HG03097 (cell line): ENCODE data around the gene BICDL1.

Experiments used
- ATAC-seq: cut with Tn5 transposase; IDR thresholded peaks from one replicate; pipeline ENCODE4 v1.9.1; 2021; ENCODE audit not compliant: unreplicated experiment, low FRiP score

Gene BICDL1

DNA sequence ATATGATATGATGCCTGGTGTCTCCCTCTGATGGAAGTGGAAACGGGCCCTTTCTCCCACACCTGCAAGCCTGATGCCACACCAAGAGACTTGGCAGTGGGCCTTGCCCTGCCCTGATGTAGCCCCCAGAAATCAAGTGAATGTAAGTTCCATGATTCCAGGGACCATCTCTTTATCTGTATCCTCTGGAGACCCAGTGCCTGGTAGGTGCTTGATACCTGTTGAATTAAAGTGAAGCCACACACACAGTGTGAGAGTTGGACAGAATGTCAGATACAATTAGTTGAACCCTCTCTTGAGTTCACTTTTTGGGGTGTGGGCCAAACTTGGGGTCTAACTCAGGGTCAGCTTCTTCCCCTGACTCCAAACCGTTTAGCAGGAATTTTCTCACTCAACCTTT lies 132.3 kb downstream of the BICDL1 start:
- no peak for ATAC-seq

DNA sequence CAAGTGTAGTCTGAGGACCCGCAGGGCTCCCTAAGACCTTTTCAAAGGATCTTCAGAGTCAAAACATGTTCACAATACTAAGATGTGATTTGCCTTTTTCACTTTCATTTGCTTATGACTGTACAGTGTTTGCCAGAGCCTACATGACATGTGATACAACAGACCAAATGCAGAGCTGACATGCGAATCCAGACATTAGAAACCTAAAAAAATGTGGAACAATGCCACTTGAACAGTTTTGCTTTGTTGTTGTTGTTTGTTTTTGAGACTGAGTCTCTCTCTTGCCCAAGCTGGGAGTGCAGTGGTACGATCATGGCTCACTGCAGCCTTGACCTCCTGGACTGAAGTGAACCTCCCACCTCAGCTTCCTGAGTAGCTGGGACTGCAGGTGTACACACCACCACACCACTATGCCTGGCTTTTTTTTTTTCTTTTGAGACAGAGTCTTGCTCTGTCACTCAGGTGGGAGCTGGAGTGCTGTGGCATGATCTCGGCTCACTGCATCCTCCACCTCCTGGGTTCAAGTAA lies 132.8 kb downstream of the BICDL1 start:
- ATAC-seq: peak; percentile 27

DNA sequence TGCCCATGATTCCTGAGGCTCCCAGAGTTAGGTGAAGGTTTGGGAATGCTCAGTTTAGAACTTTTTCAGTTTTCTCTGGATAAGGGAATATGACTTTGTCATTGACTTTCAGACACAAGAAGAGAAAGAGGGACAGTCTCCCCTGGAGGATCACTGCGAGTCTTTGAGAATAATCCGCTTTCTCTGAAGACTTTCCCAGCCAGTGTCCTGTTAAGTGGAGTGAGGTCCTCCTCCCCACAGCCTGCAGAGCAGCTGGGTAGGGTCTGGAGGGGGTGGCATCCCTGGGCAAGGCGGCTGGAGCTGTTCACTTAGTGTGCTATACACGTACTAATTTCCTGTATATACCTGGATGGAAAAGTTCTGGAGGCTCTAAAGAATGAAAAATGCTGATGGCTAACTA lies 136.0 kb downstream of the BICDL1 start:
- ATAC-seq: no peak

DNA sequence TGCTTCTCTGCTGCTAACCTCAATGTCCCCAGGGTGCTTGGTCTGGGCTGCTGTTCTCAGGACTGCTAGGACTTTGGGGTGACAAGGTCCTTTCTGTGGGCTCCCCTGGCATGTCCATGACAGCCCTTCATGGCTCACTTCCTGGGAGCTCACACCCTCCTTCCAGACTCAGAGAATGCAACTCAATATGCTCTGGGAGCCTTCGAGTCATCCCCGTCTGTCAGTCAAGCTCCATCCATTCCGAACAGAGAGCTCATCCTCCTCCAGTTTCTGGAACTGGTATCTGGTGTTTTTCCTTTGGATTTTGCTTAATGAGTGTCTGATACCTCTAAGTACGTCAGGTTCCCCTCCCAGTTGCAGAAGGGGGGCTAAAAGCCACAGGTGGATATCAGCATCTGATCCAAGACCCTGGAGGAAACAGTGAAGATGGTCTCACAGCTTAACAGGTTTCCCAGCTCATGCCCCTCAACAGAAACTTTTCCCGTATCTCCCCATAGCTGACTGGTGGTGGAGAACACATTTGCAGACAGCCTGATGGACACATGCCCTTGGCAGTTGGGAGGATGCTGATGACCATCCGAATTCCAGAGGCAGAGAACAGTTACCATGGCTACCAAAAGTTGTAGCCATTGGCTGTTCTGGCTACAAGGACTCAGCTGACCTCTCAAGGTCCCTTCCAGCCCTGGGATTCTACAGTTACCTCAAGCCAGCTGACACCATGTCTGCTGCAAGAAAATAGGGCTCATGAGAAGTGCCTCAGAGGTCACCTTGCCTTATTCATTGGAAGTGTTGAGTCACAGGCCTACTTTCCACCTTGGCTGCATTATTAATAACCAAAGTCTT lies 137.0 kb downstream of the BICDL1 start:
- no peak for ATAC-seq

DNA sequence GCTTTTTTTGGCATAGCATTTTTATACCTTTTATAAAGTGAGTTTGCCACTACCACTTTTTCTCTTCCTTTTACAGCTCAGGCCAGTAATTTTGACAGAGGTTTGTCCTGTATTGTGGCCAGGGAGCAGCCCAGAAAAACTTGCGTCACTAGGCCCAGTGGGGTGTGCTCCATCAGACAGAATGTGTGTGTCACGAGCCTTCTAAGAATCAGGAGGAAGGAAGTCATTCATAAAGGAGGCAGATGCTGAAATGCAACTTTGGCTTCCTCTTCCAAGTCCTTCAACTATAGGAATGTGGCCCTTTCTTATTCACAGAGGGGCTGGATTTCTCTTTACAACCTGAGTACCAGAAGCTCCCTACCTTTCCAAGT lies 137.6 kb downstream of the BICDL1 start:
- ATAC-seq: no peak

DNA sequence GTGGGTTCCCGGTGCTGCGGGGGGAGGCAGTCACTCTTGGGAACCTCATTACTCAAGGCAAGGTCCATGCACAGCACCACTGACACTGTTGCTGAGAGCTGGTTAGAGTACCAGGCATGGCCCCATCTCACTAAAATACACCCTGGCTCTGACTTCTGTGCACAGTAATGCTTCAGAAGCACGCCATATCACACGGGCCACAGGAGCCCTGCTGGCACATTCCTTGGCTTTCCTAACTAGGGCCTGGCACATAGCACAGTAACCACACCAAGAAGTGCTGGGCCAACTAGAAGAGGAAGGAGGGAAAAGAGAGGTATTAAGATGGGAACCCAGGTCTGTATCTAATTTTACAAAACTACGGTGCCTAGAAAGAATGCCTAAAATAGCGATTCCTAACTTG lies 141.0 kb downstream of the BICDL1 start:
- ATAC-seq: no peak

DNA sequence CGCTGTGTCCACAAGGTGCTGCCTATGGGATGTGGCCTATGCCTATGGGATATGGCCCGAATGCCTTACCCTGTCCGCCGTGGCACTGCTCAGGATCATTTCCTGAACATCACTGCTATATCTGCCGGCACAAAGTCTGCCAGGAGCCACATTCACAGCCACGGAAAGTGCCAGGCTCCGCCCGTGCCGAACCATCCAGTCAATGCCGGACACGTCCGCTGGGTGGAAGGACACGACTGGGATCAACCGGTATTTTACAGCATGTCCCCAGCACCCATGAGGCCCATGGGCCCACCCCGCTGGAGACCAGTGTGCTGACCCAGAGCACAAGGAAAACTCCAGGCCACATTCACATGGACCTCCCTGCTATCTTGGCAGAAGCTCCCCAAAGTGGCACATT lies 142.1 kb downstream of the BICDL1 start:
- no peak for ATAC-seq

DNA sequence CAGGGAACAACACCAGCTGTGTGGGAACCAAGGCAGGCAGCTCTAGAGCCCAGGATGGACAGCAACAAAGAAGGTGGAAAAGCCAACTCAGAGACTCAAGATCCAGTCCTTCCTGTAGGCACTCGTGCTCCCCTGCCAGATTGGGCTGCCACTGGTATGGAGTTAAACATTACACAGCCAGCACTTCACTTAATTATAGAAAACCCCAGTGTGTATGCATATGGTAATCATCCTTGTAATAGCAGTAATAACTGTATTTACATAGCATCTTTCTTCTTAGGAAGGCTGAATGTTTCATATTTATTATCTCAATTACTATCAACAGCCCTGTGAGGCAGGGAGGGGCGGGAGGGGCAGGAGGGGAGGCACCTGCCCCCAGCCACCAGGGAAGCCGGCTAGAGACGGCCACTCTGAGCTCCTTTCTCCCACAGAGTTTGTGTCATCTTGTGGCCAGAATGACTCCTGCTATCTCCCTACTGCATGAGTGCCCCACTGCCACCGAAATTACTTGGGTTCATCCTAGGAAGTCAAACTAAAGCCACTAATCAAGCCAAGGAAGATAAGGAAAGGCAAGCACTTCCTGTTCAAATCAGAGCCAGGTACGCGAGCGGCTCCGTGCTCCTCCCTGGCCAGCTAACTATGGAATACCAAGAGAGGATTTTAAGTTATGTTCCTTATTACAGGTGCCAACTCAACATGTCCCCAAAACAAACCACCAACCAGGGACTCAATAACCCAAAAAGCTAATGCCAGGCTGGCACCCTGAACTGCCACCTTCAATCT lies 143.2 kb downstream of the BICDL1 start:
- no peak for ATAC-seq

DNA sequence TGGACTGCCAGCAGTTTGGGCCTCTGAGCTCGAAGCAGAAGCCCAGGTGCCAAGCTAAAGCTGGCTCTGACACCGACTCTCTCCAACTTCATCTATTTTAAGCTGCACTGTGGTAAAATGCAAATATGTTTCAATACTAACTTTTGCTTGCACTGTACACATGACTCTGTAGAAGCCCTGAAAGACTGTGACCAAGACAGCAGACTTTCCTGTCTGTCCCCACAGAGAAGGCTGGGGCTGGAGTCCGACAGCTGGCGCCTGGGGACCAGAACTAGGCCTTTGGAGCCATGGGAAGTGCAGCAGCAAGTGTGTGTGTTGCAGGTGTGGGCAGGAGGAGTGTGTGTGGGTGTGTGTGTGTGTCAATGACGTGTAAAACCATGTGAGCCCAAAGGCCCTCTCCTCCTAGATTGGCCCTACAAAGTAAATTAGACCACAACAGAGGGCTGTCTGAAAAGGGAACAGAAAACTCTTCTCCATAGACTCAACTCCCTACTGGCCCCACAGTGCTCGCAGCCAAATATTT lies 143.9 kb downstream of the BICDL1 start:
- ATAC-seq: peak; percentile 77

DNA sequence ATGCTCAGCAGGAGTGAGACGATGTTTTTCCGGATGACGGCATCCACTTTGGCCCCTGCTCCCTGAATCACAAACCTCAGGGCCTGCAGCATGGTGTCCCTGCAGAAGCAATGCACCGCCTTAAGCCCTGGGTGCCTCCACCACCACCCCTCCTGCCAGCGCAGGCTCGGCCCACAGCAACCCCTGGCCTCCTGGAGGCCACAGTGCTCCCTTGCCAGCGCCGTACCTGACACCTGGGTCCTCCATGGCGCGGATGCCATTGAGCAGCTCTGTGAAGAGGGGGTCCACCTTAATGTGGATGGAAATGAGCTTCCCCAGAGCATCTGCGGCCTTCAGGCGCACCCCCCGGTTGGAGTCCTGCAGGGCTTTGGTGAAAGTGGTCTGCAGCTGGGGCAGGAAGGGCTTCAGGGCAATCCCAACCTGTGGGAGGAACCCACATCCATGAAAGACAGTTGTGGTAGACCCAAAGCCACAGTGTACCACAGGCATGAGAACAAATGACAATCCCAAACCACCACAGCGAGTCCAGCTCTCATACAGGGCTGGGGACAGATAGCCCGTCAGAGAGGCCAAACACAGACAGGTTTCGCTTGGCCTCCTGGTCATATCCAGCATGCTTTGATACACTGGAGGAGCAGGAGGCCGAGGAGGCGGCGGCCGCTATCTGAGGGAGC lies 145.4 kb downstream of the BICDL1 start:
- ATAC-seq: no peak

DNA sequence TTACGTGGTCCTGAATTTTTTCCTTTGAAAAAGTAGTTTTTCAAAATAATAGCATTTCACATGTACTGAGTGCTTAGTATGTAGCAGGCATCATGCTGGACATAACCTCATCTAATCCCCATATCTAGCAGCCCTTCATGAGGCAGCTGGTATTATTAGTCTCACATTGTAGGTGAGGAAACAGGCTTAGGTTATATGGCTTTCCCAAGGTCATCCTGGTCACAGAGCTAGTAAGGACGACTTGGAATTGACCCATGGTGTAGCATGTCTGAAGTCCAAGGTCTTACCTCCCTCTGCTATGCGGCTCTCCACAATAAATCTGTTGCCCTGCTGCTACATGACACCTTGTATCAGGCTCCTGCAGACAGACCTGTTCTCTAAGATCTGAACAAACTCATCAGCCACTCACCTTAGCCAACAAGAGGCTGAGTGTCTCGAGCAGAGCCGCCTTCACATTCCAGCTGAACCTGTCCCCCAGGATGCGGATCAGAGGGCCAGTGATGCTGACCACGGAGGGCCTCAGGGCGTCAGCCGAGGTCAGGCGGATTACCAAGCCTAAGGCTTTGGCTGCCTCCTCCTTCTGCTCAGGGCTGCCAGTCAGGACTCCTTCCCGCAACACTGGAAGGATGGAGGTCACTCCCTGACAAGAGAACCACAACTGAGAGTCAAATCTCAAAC lies 147.2 kb downstream of the BICDL1 start:
- ATAC-seq: no peak

DNA sequence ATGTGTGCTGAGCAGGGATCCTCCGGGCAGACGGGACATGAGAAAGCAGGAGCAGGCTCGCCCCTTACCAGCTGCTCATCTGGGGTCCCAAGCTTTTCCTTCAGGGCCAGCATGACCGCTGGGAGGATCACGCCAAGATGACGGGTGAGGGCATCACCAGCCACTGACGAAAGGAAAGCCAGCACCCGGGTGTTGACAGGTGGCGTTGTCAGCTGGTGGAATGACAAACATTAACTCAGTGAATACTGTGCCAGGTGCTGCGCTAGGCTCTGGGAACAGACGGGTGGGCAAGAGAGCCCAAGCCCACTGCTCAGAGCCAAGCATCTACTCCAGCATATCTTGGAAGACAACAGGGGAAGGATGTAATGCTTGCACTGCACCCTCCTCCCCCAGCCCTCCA lies 148.8 kb downstream of the BICDL1 start:
- ATAC-seq: no peak

DNA sequence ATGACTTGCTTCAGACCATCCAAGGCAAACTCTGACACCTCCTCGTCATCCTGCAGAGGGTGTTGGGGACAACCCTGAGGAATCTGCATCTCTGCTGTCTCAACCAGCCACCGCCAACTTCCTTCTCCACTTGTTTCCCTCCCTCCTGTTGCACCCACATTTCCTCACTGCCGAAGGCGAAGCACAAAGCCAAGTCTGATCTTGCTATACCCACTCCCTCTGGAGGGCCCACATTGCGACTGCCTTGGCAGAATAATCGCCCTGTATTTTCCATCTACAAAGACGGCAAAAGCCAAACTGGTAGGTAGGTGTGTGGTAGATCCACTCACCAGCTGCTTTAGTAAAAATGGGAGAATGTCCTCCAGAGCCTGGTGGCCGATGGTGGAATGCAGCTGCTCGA lies 149.3 kb downstream of the BICDL1 start:
- ATAC-seq: no peak

DNA sequence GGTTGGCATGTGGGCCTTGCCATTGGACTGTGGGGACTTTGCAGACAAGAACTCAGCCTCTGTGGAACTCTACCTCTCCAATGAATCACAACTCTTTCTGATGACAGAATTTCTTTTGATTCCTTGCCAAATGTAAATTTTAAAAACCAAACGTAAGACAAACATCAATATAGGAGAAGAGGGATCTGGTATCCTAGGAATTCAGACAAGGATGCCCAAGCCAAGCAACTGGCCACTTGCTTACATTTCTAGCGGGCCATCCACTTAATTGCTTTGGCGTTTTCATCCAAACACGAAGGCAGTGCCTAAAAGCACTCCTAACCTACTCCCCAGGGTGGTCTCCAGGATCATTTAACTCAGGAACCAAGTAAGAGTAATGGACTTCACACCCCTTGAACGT lies 150.9 kb downstream of the BICDL1 start:
- ATAC-seq: no peak

DNA sequence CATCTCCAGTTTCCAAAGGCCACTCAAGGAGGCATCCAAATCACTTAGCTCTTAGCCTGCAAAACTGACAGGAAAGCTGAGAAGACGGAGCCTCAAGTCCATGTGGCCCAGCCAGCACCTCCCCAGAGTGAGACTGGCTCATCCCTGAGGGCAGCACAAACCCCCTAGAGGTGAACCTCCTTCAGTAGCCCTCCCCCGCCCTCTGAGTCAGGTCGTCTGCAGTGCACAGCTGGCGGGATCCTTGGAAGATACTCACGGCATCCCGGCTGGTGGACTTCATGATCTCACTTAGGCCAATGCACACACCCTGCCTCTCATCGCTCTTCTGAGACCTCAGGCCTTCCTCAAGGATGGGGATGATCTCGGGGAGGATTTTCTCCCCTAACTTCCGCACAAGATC lies 151.6 kb downstream of the BICDL1 start:
- ATAC-seq: no peak

DNA sequence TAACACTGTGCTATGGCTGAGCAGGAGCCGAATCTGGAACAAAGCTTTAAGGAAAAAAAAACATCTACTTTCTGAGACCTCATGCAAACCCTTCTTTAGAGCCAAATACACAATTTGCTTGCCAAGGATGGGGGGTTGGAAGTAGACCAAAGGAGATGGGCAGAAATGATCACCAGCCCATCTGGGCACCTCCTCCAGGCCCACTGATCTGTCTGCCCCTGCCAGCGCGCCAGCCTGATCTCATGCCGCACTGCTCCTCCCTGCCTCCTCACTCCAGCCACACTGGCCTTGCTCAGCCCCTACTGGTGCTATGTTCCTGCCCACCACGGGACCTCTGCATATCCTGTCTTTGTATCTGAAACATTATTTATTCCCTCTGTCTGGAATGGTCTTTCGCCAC lies 152.3 kb downstream of the BICDL1 start:
- no peak for ATAC-seq

DNA sequence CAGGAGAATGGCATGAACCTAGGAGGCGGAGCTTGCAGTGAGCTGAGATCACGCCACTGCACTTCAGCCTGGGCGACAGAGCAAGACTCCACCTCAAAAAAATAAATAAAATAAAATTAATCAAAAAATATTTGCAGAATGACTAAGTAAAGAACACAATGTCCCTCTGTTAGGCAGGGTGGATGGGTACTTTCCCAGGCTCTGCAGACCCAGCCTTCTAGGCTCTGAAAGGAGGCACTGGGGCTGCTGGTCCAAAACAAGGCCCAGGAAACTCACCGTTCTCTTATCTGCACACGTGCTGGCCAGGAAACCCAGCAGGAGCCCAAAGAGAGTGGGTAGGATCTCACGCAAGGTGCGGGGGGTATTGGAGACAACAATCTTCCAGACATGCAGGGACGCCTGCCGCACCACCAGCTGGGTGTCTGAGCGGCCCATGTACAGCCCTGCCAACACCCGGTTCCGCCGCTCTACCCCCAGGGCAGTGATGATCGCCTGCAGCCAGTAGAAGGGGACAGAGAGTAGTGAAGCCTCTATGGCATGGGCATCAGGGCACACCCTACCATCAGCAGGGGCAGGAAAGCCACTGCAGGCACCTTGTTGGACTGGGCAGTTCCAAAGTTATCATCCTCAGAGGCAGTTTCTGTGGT lies 153.3 kb downstream of the BICDL1 start:
- ATAC-seq: no peak
